Stomach (tissue), 19 donors: ENCODE measurements around the gene LNX2. TPM values are rescaled to one million over a fixed set of nuclear protein-coding genes. Genes with fewer than 3 reads are reported as not detected.

ENCODE experiments used
- DNase-seq, 2 donors: peaks; one replicate each; pipeline versions ENCODE4 v3.0.0 to v3.0.0-alpha.2; 2013 to 2019
- H3K27ac ChIP-seq, 5 donors: fragments of 200-600 bp in 4 of 5; sonication (generic) in 4 of 5; one replicate each; pipeline ENCODE4 v1.5.1; 2013 to 2019; ENCODE audit warnings: mild to moderate bottlenecking in 1 of 5, moderate library complexity in 1 of 5
- H3K27me3 ChIP-seq, 3 donors: fragments of 200-600 bp; sonication (generic); one replicate each; pipeline ENCODE4 v1.5.1; 2017 to 2019; ENCODE audit warnings: mixed run types in 1 of 3
- H3K36me3 ChIP-seq, 4 donors: fragments of 200-600 bp; sonication (generic); 1 replicate in 3 of 4; 2 replicates in 1 of 4; pipeline ENCODE4 v1.5.1; 2016 to 2019
- H3K4me1 ChIP-seq, 4 donors: fragments of 200-600 bp; sonication (generic); one replicate each; pipeline ENCODE4 v1.5.1; 2016 to 2019
- H3K4me3 ChIP-seq, 4 donors: fragments of 200-600 bp; sonication (generic) in 3 of 4; one replicate each; pipeline ENCODE4 v1.5.1; 2016 to 2019; ENCODE audit warnings: mild to moderate bottlenecking in 1 of 4
- H3K9me3 ChIP-seq, 4 donors: fragments of 200-600 bp; sonication (generic); one replicate each; pipeline ENCODE4 v1.5.1; 2016 to 2019
- EP300 ChIP-seq: sonication (generic); formaldehyde crosslinking; IDR thresholded peaks from one replicate; pipeline ENCODE4 v1.6.1; 2017; ENCODE audit warnings: antibody characterized with exemption
- POLR2A ChIP-seq, 4 donors: fragments of 450-650 bp; IDR thresholded peaks; one replicate each; pipeline ENCODE4 v1.6.1; 2016; ENCODE audit warnings: antibody characterized with exemption in 4 of 4, control low read depth in 2 of 4, mild to moderate bottlenecking in 1 of 4, moderate library complexity in 1 of 4
- POLR2AphosphoS5 ChIP-seq, 3 donors: sonication (generic); formaldehyde crosslinking; IDR thresholded peaks; one replicate each; pipeline ENCODE4 v1.6.1; 2016; ENCODE audit warnings: antibody characterized with exemption in 3 of 3
- WGBS, 5 donors: extraction: QIAGEN DNeasy Blood & Tissue Kit in 3 of 5; methylation state at CpG; one replicate each; pipeline versions ENCODE4 v1.1.5 to v1.1.7; 2013 to 2018; 5-methylcytosine and 5-hydroxymethylcytosine counted together
- intact Hi-C: fragments of 100-400 bp; cut with DNase I; formaldehyde crosslinking; loops from one replicate; pipeline ENCODE4 v1.15.1; 2023; ENCODE audit warnings: low total_unique reads
- long read RNA-seq, 10 donors: transcript quantifications; one replicate each; lab custom pipeline, GENCODE V29; 2026
- polyA plus RNA-seq, 3 donors: library from polyadenylated mRNA; stranded (reverse); fragments of 200-250 nt; gene quantifications; one replicate each; pipeline ENCODE4 v1.2.3, GENCODE V29; 2013
- total RNA-seq, 5 donors: library from RNA; depleted of rRNA; stranded (reverse); fragments of >200 nt; gene quantifications; one replicate each; pipeline versions ENCODE4 v1.1.0 to v1.2.3, GENCODE V29; 2014 to 2016
- TF ChIP-seq, protein P1 (sequence below), 7 experiments: fragments of 450-650 bp in 4 of 7; fragments of 200-600 bp in 3 of 7; sonication (generic) in 3 of 7; IDR thresholded peaks; one replicate each; pipeline ENCODE4 v1.5.1; 2016 to 2019; ENCODE audit warnings: antibody characterized with exemption in 7 of 7, control low read depth in 2 of 7, mild to moderate bottlenecking in 1 of 7
- donor health status: healthy with polysubstance abuse.
- donor health status: Bipolar disorder and iron deficiency.
- donor health status: healthy.

Gene LNX2
- total RNA-seq (10 to 100 TPM in 3 of 5 donors, 1 to 10 TPM in 2; 3.5 to 35.7 (median 17.8) TPM), polyA plus RNA-seq (10 to 100 TPM in 1 of 3 donors, 1 to 10 TPM in 2; 4.2 to 10.8 (median 7.8) TPM)
- long read RNA-seq, donor 1 = 0 reads
- long read RNA-seq, donor 2 = 0 reads
- long read RNA-seq, donor 3, full-length matches to known transcripts = 2 of 91 reads
- long read RNA-seq, donor 3, partial matches to known transcripts = 42 of 91 reads
- long read RNA-seq, donor 3, other reads (novel, unspliced or antisense) = 47 of 91 reads
- long read RNA-seq, donor 4, partial matches to known transcripts = 20 of 25 reads
- long read RNA-seq, donor 4, other reads (novel, unspliced or antisense) = 5 of 25 reads
- long read RNA-seq, donor 5, full-length matches to known transcripts = 1 of 1 reads
- long read RNA-seq, donor 5, partial matches to known transcripts = 0 of 1 reads
- long read RNA-seq, donor 5, other reads (novel, unspliced or antisense) = 0 of 1 reads
- long read RNA-seq, donor 6, full-length matches to known transcripts = 4 of 336 reads
- long read RNA-seq, donor 6, partial matches to known transcripts = 327 of 336 reads
- long read RNA-seq, donor 6, other reads (novel, unspliced or antisense) = 5 of 336 reads
- long read RNA-seq, donor 7, full-length matches to known transcripts = 1 of 169 reads
- long read RNA-seq, donor 7, partial matches to known transcripts = 168 of 169 reads
- long read RNA-seq, donor 7, other reads (novel, unspliced or antisense) = 0 of 169 reads
- long read RNA-seq, donor 8, full-length matches to known transcripts = 1 of 1 reads
- long read RNA-seq, donor 8, partial matches to known transcripts = 0 of 1 reads
- long read RNA-seq, donor 8, other reads (novel, unspliced or antisense) = 0 of 1 reads
- long read RNA-seq, donor 9, full-length matches to known transcripts = 1 of 1 reads
- long read RNA-seq, donor 9, partial matches to known transcripts = 0 of 1 reads
- long read RNA-seq, donor 9, other reads (novel, unspliced or antisense) = 0 of 1 reads
- long read RNA-seq, donor 10, full-length matches to known transcripts = 2 of 74 reads
- long read RNA-seq, donor 10, partial matches to known transcripts = 58 of 74 reads
- long read RNA-seq, donor 10, other reads (novel, unspliced or antisense) = 14 of 74 reads

DNA sequence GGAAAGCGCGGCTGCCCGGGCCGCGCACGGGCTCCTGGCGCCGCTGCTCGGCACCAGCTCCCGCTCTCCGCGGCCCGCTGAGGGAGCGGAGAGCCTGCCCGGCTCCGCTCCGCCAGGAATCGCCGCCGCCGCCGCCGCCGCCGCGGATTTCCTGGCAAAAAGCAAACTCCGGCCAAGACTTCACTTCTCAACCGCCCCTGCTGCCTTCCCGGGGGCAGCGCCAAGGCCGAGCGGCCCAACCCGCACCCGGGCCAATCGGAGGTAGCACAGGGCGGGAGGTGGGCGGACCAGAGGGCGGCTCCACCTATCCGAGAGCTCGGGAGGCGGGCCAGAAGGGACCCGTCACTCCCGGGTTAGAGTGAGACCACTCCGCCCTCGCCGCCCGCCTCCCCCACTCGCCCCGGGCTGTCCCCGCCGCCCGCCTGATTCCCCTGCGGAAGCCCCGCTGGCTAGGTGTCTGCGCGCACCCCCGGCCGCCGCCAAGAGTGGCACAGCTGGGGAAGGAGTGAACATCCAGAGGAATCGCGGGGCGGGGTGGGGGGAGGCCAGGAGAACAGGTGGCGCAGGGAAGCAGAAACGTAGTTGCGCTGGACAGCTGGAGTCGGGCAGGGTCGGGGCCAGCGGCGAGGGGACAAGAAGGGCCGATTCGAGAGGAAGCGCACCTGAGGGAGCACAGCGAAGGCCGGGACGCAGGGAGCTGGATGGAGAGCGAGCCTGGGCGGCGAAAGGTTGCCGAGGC, at the start of gene LNX2:
Gene LNX2 (minus strand): TSS at position 153 of the 739 bp plus-strand sequence. CDS start 38,826 bp downstream, outside the sequence.
- intact Hi-C loops = no loop called here
- TF ChIP-seq, protein P1, sequence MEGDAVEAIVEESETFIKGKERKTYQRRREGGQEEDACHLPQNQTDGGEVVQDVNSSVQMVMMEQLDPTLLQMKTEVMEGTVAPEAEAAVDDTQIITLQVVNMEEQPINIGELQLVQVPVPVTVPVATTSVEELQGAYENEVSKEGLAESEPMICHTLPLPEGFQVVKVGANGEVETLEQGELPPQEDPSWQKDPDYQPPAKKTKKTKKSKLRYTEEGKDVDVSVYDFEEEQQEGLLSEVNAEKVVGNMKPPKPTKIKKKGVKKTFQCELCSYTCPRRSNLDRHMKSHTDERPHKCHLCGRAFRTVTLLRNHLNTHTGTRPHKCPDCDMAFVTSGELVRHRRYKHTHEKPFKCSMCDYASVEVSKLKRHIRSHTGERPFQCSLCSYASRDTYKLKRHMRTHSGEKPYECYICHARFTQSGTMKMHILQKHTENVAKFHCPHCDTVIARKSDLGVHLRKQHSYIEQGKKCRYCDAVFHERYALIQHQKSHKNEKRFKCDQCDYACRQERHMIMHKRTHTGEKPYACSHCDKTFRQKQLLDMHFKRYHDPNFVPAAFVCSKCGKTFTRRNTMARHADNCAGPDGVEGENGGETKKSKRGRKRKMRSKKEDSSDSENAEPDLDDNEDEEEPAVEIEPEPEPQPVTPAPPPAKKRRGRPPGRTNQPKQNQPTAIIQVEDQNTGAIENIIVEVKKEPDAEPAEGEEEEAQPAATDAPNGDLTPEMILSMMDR (IDR thresholded peaks at IDR 0.05) = peak in 1 of 7 experiments; percentile 3
- peak; percentile 74 to 95 (median 92) for TF ChIP-seq POLR2AphosphoS5 (IDR thresholded peaks at IDR 0.05)
- peak in 1 of 4 donors; percentile 60 for TF ChIP-seq POLR2A (IDR thresholded peaks at IDR 0.05)
- TF ChIP-seq EP300 = no peak
- Histone ChIP-seq H3K4me1 (peaks cover 49 to 70% (median 60%) of the 10 kb centered on the region in 4 donors), H3K4me3 (peak within 1 kb of the TSS; percentile 58 to 91 (median 87)), H3K27me3 (no peaks in the 10 kb centered on the region), H3K27ac (peak within 1 kb of the TSS; percentile 97 to 100 (median 99)), H3K9me3 (no peaks in the 10 kb centered on the region), H3K36me3 (peaks cover 0 to 3% (median 0%) of the 10 kb centered on the region in 4 donors)
- peak; percentile 99 for DNase-seq
- 0 to 1% (median 0%) methylated on average over 38 to 78 of the region's 79 CpGs for WGBS, 5 donors

GRCh38 chr13:27667946-27668345, 47.6 kb upstream of the LNX2 start:
- peaks cover 0 to 2% (median 0%) of the 10 kb centered on the region in 4 donors for H3K4me1 ChIP-seq
- no peak for DNase-seq
- peaks cover 7 to 21% (median 18%) of the 10 kb centered on the region in 4 donors for H3K36me3 ChIP-seq
- no peaks in the 10 kb centered on the region for H3K9me3 ChIP-seq
- WGBS, 5 donors = 40 to 66% (median 44%) methylated on average over 2 of the region's 2 CpGs
- no peaks in the 10 kb centered on the region for H3K27me3 ChIP-seq
- TF ChIP-seq POLR2A (IDR thresholded peaks at IDR 0.05) (no peak), POLR2AphosphoS5 (IDR thresholded peaks at IDR 0.05) (no peak), EP300 (no peak)
- TF ChIP-seq, protein P1 (IDR thresholded peaks at IDR 0.05) = no peak
- intact Hi-C loops = no loop called here
- no peak overlapping the region for H3K4me3 ChIP-seq
- no peak overlapping the region for H3K27ac ChIP-seq

DNA sequence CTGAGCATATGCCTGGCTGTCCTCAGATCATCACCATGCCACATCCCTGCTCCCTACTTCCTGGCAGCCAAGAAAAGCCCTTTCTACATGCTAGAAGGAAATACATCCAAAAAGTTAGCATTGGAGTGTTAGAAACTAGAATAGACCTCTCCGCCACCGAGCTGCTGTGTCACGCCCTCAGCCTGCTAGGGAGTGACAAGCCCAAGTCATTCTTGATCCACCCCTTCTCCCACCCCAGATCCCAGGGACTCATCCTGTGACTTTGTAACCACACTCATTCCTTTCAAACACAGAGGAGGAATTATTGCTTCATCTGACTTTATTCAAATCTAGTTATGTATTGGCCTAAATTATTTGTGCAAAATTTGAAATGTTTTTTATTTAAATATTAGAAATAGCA, 46.6 kb upstream of the LNX2 start:
- Histone ChIP-seq H3K9me3 (no peaks in the 10 kb centered on the region), H3K4me1 (peaks cover 0 to 11% (median 2%) of the 10 kb centered on the region in 4 donors), H3K36me3 (peaks cover 7 to 21% (median 18%) of the 10 kb centered on the region in 4 donors), H3K4me3 (no peak overlapping the region), H3K27me3 (no peaks in the 10 kb centered on the region), H3K27ac (no peak overlapping the region)
- TF ChIP-seq, protein P1 (IDR thresholded peaks at IDR 0.05) = no peak
- TF ChIP-seq POLR2A (IDR thresholded peaks at IDR 0.05) = no peak
- TF ChIP-seq EP300 = no peak
- TF ChIP-seq POLR2AphosphoS5 (IDR thresholded peaks at IDR 0.05) = no peak
- intact Hi-C loops = no loop called here
- 74 to 98% (median 96%) methylated on average over 3 of the region's 3 CpGs for WGBS, 5 donors
- no peak for DNase-seq
